Smooth muscle cell (in vitro differentiated cells): ENCODE results near the gene TOMM20. TPM values are rescaled to one million over a fixed set of nuclear protein-coding genes. Genes with fewer than 3 reads are reported as not detected.

ENCODE experiments used
- DNase-seq: peaks from one replicate; lab custom pipeline; 2025; ENCODE audit not compliant: unreplicated experiment; lab: John Stamatoyannopoulos, UW
- H2AFZ ChIP-seq: fragments of 200-600 bp; sonication (generic); 2 replicates; pipeline ENCODE4 v1.6.0; 2016; ENCODE audit warnings: antibody characterized with exemption, low read depth, mild to moderate bottlenecking
- H3F3A ChIP-seq: fragments of 200-600 bp; sonication (generic); 2 replicates; pipeline ENCODE4 v1.6.0; 2017; ENCODE audit warnings: antibody characterized with exemption, low read depth
- H3K27ac ChIP-seq: fragments of 200-600 bp; sonication (generic); 2 replicates; pipeline ENCODE4 v1.5.1; 2016; ENCODE audit warnings: low read depth, mild to moderate bottlenecking
- H3K27me3 ChIP-seq: fragments of 200-600 bp; sonication (generic); 2 replicates; pipeline ENCODE4 v1.6.1; 2016; ENCODE audit warnings: low read depth, mild to moderate bottlenecking
- H3K36me3 ChIP-seq: fragments of 200-600 bp; sonication (generic); 2 replicates; pipeline ENCODE4 v1.5.1; 2016; ENCODE audit warnings: low read depth
- H3K4me1 ChIP-seq: fragments of 200-600 bp; sonication (generic); 2 replicates; pipeline ENCODE4 v1.5.1; 2016; ENCODE audit warnings: low read depth
- H3K4me2 ChIP-seq: fragments of 200-600 bp; sonication (generic); 2 replicates; pipeline ENCODE4 v1.6.0; 2016; ENCODE audit warnings: mild to moderate bottlenecking
- H3K4me3 ChIP-seq: fragments of 200-600 bp; sonication (generic); 2 replicates; pipeline ENCODE4 v1.5.1; 2016; ENCODE audit warnings: mild to moderate bottlenecking
- H3K79me2 ChIP-seq: fragments of 200-600 bp; sonication (generic); 2 replicates; pipeline ENCODE4 v1.6.0; 2016; ENCODE audit warnings: low read depth, mild to moderate bottlenecking
- H3K9ac ChIP-seq: fragments of 200-600 bp; sonication (generic); 2 replicates; pipeline ENCODE4 v1.6.0; 2016; ENCODE audit warnings: low read depth
- H3K9me3 ChIP-seq: fragments of 200-600 bp; sonication (generic); replicated peaks from 2 replicates; pipeline ENCODE4 v1.5.1; 2016; ENCODE audit warnings: low read depth
- H4K20me1 ChIP-seq: fragments of 200-600 bp; sonication (generic); 2 replicates; pipeline ENCODE4 v1.6.0; 2016; ENCODE audit warnings: low read depth
- whole genome bisulfite sequencing: methylation state at CpG from one replicate; pipeline ENCODE4 v1.1.7; 2016; ENCODE audit warnings: low lambda C conversion rate; 5-methylcytosine and 5-hydroxymethylcytosine counted together
- polyA plus RNA-seq: library from polyadenylated mRNA; unstranded; fragments of >200 nt; fragmentation: Nextera tagmentation; extraction: Ambion mirVana; gene quantifications from 2 replicates; pipeline ENCODE4 v1.2.1, GENCODE V29; 2016
- total RNA-seq: library from RNA; depleted of rRNA; stranded (reverse); fragments of >200 nt; gene quantifications from 2 replicates; pipeline ENCODE4 v1.2.3, GENCODE V29; 2014
- TF ChIP-seq, protein P1 (sequence below): fragments of 200-600 bp; sonication (generic); IDR thresholded peaks from 2 replicates; pipeline ENCODE4 v1.5.1; 2017; ENCODE audit warnings: borderline replicate concordance, mild to moderate bottlenecking, antibody characterized with exemption; ENCODE audit not compliant: insufficient read depth, poor library complexity, severe bottlenecking

The TOMM20 gene
- total and polyA plus RNA-seq, 2 experiments from 2014 or later: 46.1 to 82.1 TPM

GRCh38 chr1:235111107-235111506 is 17.5 kb downstream of the TOMM20 start:
- no peak overlapping the region for H3K27ac ChIP-seq
- WGBS: 96% methylated on average over 3 of the region's 3 CpGs
- H4K20me1 ChIP-seq: peaks cover 71% of the 10 kb centered on the region
- H3K79me2 ChIP-seq: peaks cover 36% of the 10 kb centered on the region
- TF ChIP-seq, protein P1, sequence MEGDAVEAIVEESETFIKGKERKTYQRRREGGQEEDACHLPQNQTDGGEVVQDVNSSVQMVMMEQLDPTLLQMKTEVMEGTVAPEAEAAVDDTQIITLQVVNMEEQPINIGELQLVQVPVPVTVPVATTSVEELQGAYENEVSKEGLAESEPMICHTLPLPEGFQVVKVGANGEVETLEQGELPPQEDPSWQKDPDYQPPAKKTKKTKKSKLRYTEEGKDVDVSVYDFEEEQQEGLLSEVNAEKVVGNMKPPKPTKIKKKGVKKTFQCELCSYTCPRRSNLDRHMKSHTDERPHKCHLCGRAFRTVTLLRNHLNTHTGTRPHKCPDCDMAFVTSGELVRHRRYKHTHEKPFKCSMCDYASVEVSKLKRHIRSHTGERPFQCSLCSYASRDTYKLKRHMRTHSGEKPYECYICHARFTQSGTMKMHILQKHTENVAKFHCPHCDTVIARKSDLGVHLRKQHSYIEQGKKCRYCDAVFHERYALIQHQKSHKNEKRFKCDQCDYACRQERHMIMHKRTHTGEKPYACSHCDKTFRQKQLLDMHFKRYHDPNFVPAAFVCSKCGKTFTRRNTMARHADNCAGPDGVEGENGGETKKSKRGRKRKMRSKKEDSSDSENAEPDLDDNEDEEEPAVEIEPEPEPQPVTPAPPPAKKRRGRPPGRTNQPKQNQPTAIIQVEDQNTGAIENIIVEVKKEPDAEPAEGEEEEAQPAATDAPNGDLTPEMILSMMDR: no peak
- H3F3A ChIP-seq: peaks cover 44% of the 10 kb centered on the region
- peaks cover 29% of the 10 kb centered on the region for H3K36me3 ChIP-seq
- H3K9ac ChIP-seq: no peak overlapping the region
- no peak overlapping the region for H3K4me2 ChIP-seq
- H3K27me3 ChIP-seq: no peaks in the 10 kb centered on the region
- no peaks in the 10 kb centered on the region for H3K9me3 ChIP-seq
- no peak for DNase-seq
- no peak overlapping the region for H3K4me3 ChIP-seq
- no peaks in the 10 kb centered on the region for H3K4me1 ChIP-seq
- no peak overlapping the region for H2AFZ ChIP-seq

DNA sequence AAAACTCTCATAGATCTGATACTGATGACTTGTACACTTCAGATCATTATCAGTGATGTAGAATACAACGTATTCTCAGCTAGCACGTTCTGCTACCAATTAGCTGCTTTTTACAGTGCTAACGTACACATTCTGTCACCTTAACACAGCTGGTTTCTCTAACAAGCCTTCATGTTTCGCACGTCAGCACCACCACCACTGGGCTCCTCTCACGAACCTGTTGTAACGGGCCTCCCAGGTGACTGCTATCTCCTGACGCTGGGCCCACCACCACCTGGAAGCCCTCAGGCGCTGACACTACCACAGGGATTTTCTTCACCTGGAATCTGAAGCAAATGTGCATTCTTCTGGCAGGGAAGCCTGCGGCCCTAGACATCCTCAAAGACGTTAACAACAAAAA is 19.8 kb downstream of the TOMM20 start:
- Histone ChIP-seq H4K20me1 (peaks cover 48% of the 10 kb centered on the region), H3K9ac (no peak overlapping the region), H3F3A (peaks cover 54% of the 10 kb centered on the region), H2AFZ (no peak overlapping the region), H3K4me1 (peaks cover 5% of the 10 kb centered on the region), H3K4me3 (no peak overlapping the region), H3K36me3 (peaks cover 26% of the 10 kb centered on the region), H3K4me2 (no peak overlapping the region), H3K9me3 (no peaks in the 10 kb centered on the region), H3K27me3 (no peaks in the 10 kb centered on the region), H3K79me2 (peaks cover 15% of the 10 kb centered on the region), H3K27ac (no peak overlapping the region)
- 88% methylated on average over 11 of the region's 11 CpGs for WGBS
- no peak for DNase-seq
- TF ChIP-seq, protein P1: no peak

- Histone ChIP-seq H3K36me3 (peaks cover 19% of the 10 kb centered on the region), H3K4me3 (no peak overlapping the region), H3K79me2 (peaks cover 9% of the 10 kb centered on the region), H3K27ac (no peak overlapping the region), H3K4me1 (peaks cover 5% of the 10 kb centered on the region), H3K9ac (no peak overlapping the region), H3K4me2 (no peak overlapping the region), H3K9me3 (no peaks in the 10 kb centered on the region), H3K27me3 (no peaks in the 10 kb centered on the region), H2AFZ (no peak overlapping the region), H4K20me1 (peaks cover 42% of the 10 kb centered on the region), H3F3A (peaks cover 47% of the 10 kb centered on the region)
- 100% methylated on average over 1 of the region's 1 CpG for whole genome bisulfite sequencing
- TF ChIP-seq, protein P1: no peak
- no peak for DNase-seq
Measured at GRCh38 chr1:235108185-235108593, 20.4 kb downstream of the TOMM20 start.
